ENCODE data around the gene TOMM22.
A peak's percentile ranks its signal among the peaks of the same experiment; 100 is the strongest.

The TOMM22 gene

DNA sequence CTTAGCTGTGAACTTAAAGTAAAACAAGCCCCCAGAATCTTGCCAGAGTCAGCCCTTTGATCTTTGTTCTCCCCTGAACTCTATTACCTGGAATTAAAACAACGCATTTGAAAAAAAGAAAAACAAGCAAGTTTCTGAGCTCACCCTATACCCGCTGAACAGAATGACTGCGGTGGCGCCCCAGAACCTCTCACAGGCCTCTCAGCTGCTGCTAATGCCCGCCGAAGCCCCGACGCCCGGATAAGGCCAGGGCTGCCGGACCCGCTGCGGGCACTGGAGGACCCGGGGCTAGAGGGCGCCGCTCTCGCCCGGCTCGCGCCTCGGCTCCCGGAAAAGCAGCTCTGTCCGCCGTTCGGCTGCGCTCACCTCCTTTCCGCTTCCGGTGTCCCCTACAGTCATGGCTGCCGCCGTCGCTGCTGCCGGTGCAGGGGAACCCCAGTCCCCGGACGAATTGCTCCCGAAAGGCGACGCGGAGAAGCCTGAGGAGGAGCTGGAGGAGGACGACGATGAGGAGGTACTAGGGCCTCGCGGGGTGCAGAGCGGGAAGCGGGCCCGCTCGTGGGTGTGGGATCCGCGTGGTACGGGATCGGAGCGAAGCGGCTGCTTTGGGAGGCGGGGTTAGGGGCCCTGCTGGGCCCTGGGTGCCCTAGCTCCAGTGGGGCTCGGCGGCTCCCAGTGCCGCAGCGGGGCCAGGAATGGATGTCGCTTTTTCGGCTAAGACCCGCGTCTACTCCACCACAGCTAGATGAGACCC lies at the start of gene TOMM22:
TSS of gene TOMM22 (plus strand) at position 376 of the 754 bp plus-strand sequence. CDS start at position 398, 22 bp downstream.
- peak; percentile 87 for TF ChIP-seq CTCF (IDR thresholded peaks at IDR 0.05)

- no peak for TF ChIP-seq CTCF (IDR thresholded peaks at IDR 0.05)
These were observed 49.2 kb upstream of the TOMM22 start for GRCh38 chr22:38632528-38632927.

GRCh38 chr22:38638216-38638615 lies 43.5 kb upstream of the TOMM22 start:
- TF ChIP-seq CTCF (IDR thresholded peaks at IDR 0.05) = no peak

GRCh38 chr22:38638728-38639127 lies 43.0 kb upstream of the TOMM22 start:
- no peak for TF ChIP-seq CTCF (IDR thresholded peaks at IDR 0.05)

DNA sequence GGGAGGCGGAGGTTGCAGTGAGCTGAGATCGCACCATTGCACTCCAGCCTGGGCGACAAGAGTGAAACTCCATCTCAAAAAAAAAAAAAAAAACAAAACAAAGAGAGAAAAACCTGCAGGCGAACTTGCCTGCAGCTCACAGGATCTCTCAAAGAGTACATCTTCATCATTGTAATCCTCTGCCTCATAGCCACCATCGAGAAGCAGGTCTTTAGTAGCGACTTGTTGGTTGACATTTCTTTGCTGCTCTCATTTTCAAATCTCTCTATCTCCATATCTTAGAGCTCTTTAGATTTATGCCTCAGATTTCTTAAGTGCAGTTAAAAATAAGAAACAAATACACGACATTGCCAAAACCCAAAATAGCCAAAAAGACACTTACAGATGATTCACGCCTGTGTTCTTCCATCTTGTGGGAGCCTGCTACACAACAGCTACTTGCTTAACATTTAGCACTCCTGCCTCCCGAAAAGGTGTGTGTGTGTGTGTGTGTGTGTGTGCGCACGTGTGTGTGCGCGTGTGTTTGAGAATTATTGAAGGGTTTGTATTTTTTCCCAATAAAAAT lies 40.2 kb upstream of the TOMM22 start:
- no peak for TF ChIP-seq CTCF (IDR thresholded peaks at IDR 0.05)

- TF ChIP-seq CTCF (IDR thresholded peaks at IDR 0.05) = no peak
These were observed 36.3 kb upstream of the TOMM22 start for GRCh38 chr22:38645430-38645829.

GRCh38 chr22:38649841-38650522 lies 31.8 kb upstream of the TOMM22 start:
- TF ChIP-seq CTCF (IDR thresholded peaks at IDR 0.05) = no peak
